HEK293 (cell line): ENCODE results near the gene SKA2.

Experiments
- CTCF ChIA-PET: fragments of 350-600 bp; formaldehyde crosslinking; extraction: SDS; loops from one replicate; lab custom pipeline; 2021; ENCODE audit warnings: antibody characterized with exemption; lab: Yijun Ruan, JAX
- POLR2A ChIA-PET: fragments of 300-600 bp; formaldehyde crosslinking; extraction: SDS; loops from one replicate; lab custom pipeline; 2020; ENCODE audit warnings: antibody characterized with exemption, inconsistent platforms; lab: Yijun Ruan, JAX
- H3K27ac ChIP-seq: fragments of 200-500 bp; sonication (Bioruptor generic); 2 replicates; pipeline ENCODE4 v1.5.1; 2014; ENCODE audit warnings: low read depth, low read length, control low read depth, inconsistent platforms; ENCODE audit errors: extremely low read depth
- H3K36me3 ChIP-seq, 2 experiments: fragments of 200-500 bp in 1 of 2; sonication (Bioruptor generic) in 1 of 2; 1 replicate in 1 of 2; 2 replicates in 1 of 2; pipeline ENCODE4 v1.5.1; 2014 to 2017; ENCODE audit warnings: inconsistent platforms in 2 of 2, low read length in 2 of 2; ENCODE audit not compliant: control insufficient read depth in 2 of 2, insufficient read depth in 1 of 2
- H3K4me1 ChIP-seq: fragments of 200-500 bp; sonication (Bioruptor generic); 2 replicates; pipeline ENCODE4 v1.5.1; 2014; ENCODE audit warnings: mild to moderate bottlenecking, low read length, inconsistent platforms; ENCODE audit not compliant: control insufficient read depth, insufficient read depth
- H3K4me3 ChIP-seq: 2 replicates; pipeline ENCODE4 v1.5.1; 2011; ENCODE audit warnings: low read depth, mild to moderate bottlenecking, control low read depth, low read length, moderate library complexity
- H3K9me3 ChIP-seq: fragments of 200-500 bp; sonication (Bioruptor generic); 2 replicates; pipeline ENCODE4 v1.5.1; 2014; ENCODE audit warnings: low read depth, low read length, inconsistent platforms; ENCODE audit not compliant: control insufficient read depth, insufficient read depth
- HIC1 ChIP-seq: fragments of 450-650 bp; formaldehyde crosslinking; IDR thresholded peaks from 2 replicates; pipeline ENCODE4 v1.5.1; 2016; ENCODE audit warnings: missing biosample characterization, missing genetic modification characterization
- KLF16 ChIP-seq: fragments of 450-650 bp; formaldehyde crosslinking; IDR thresholded peaks from 2 replicates; pipeline ENCODE4 v1.5.1; 2017; ENCODE audit warnings: missing biosample characterization, missing genetic modification characterization
- OSR2 ChIP-seq: fragments of 450-650 bp; formaldehyde crosslinking; IDR thresholded peaks from 2 replicates; pipeline ENCODE4 v1.5.1; 2016; ENCODE audit warnings: missing biosample characterization, missing genetic modification characterization
- PATZ1 ChIP-seq: fragments of 450-650 bp; formaldehyde crosslinking; IDR thresholded peaks from 2 replicates; pipeline ENCODE4 v1.5.1; 2016; ENCODE audit warnings: missing biosample characterization, missing genetic modification characterization
- SETDB1 ChIP-seq: IDR thresholded peaks from one replicate; pipeline ENCODE4 v1.6.1; 2017; ENCODE audit warnings: mild to moderate bottlenecking, low read length, moderate library complexity, mixed read lengths; ENCODE audit not compliant: insufficient read length
- ZBTB20 ChIP-seq: fragments of 450-650 bp; formaldehyde crosslinking; IDR thresholded peaks from 2 replicates; pipeline ENCODE4 v1.5.1; 2016; ENCODE audit warnings: missing biosample characterization, missing genetic modification characterization
- ZBTB21 ChIP-seq: fragments of 450-650 bp; formaldehyde crosslinking; IDR thresholded peaks from 2 replicates; pipeline ENCODE4 v1.5.1; 2017; ENCODE audit warnings: missing biosample characterization, missing genetic modification characterization
- ZBTB26 ChIP-seq: fragments of 450-650 bp; formaldehyde crosslinking; optimal IDR thresholded peaks from 2 replicates; pipeline ENCODE3; 2016; ENCODE audit warnings: missing biosample characterization, mild to moderate bottlenecking, missing genetic modification characterization
- ZBTB44 ChIP-seq: fragments of 450-650 bp; IDR thresholded peaks from 2 replicates; pipeline ENCODE4 v1.5.1; 2018; ENCODE audit warnings: missing biosample characterization, mild to moderate bottlenecking, missing genetic modification characterization
- ZBTB7A ChIP-seq: fragments of 450-650 bp; formaldehyde crosslinking; IDR thresholded peaks from 2 replicates; pipeline ENCODE4 v1.5.1; 2016; ENCODE audit warnings: low read depth, missing biosample characterization, missing genetic modification characterization
- ZIC2 ChIP-seq: fragments of 450-650 bp; formaldehyde crosslinking; IDR thresholded peaks from 2 replicates; pipeline ENCODE4 v1.5.1; 2016; ENCODE audit warnings: missing biosample characterization, missing genetic modification characterization
- ZNF146 ChIP-seq: fragments of 450-650 bp; formaldehyde crosslinking; IDR thresholded peaks from 2 replicates; pipeline ENCODE4 v1.5.1; 2016; ENCODE audit warnings: missing biosample characterization, missing genetic modification characterization
- ZNF302 ChIP-seq: fragments of 450-650 bp; formaldehyde crosslinking; IDR thresholded peaks from 2 replicates; pipeline ENCODE4 v1.5.1; 2016; ENCODE audit warnings: missing biosample characterization, missing genetic modification characterization, low read depth
- ZNF324 ChIP-seq: fragments of 450-650 bp; formaldehyde crosslinking; IDR thresholded peaks from 2 replicates; pipeline ENCODE4 v1.5.1; 2016; ENCODE audit warnings: missing biosample characterization, missing genetic modification characterization
- ZNF501 ChIP-seq: fragments of 450-650 bp; formaldehyde crosslinking; IDR thresholded peaks from 2 replicates; pipeline ENCODE4 v1.5.1; 2016; ENCODE audit warnings: missing biosample characterization, missing genetic modification characterization
- ZNF510 ChIP-seq: fragments of 450-650 bp; formaldehyde crosslinking; IDR thresholded peaks from 2 replicates; pipeline ENCODE4 v1.5.1; 2018; ENCODE audit warnings: mild to moderate bottlenecking, missing genetic modification characterization, missing biosample characterization; ENCODE audit not compliant: insufficient replicate concordance
- ZNF555 ChIP-seq: fragments of 450-650 bp; formaldehyde crosslinking; conservative IDR thresholded peaks from 2 replicates; pipeline ENCODE4 v1.5.1; 2017; ENCODE audit warnings: missing biosample characterization, mild to moderate bottlenecking, missing genetic modification characterization, inconsistent platforms
- ZNF571 ChIP-seq: fragments of 450-650 bp; formaldehyde crosslinking; IDR thresholded peaks from 2 replicates; pipeline ENCODE4 v1.5.0; 2017; ENCODE audit warnings: missing biosample characterization, missing genetic modification characterization
- ZNF600 ChIP-seq: fragments of 450-650 bp; formaldehyde crosslinking; IDR thresholded peaks from 2 replicates; pipeline ENCODE4 v1.5.1; 2016; ENCODE audit warnings: missing biosample characterization, missing genetic modification characterization
- ZXDB ChIP-seq: fragments of 450-650 bp; formaldehyde crosslinking; IDR thresholded peaks from 2 replicates; pipeline ENCODE4 v1.5.1; 2016; ENCODE audit warnings: missing biosample characterization, missing genetic modification characterization
- TF ChIP-seq, protein P1 (sequence below): fragments of 450-650 bp; formaldehyde crosslinking; IDR thresholded peaks from 2 replicates; pipeline ENCODE4 v1.5.1; 2017; ENCODE audit warnings: missing biosample characterization, mild to moderate bottlenecking, missing genetic modification characterization, moderate library complexity
- TF ChIP-seq, protein P2 (sequence below): fragments of 450-650 bp; formaldehyde crosslinking; IDR thresholded peaks from 2 replicates; pipeline ENCODE4 v1.5.1; 2016; ENCODE audit warnings: missing biosample characterization, missing genetic modification characterization
- TF ChIP-seq, protein P3 (sequence below): fragments of 450-650 bp; formaldehyde crosslinking; IDR thresholded peaks from 2 replicates; pipeline ENCODE4 v1.5.1; 2016; ENCODE audit warnings: missing biosample characterization, missing genetic modification characterization

SKA2 gene

GRCh38 chr17:59107306-59107670 lies 47.7 kb downstream of the SKA2 start (continued):
- no peak for TF ChIP-seq HIC1 (tag by site-specific recombination)
- 0 out of 2 replicates have a peak, but pooled peaks have one; percentile 1 for TF ChIP-seq ZBTB20 (tag by site-specific recombination)
- TF ChIP-seq ZNF510 (tag by site-specific recombination) = no peak

GRCh38 chr17:59106463-59107305 lies 48.3 kb downstream of the SKA2 start, which contains the start of gene TRIM37:
Gene TRIM37 (minus strand): TSS chr17:59106880. CDS start chr17:59106461, 419 bp downstream.
- Histone ChIP-seq H3K27ac (peak within 1 kb of the TSS; percentile 89), H3K36me3 (peaks cover 25 to 31% of the 10 kb centered on the region in 2 experiments), H3K4me1 (no peaks in the 10 kb centered on the region), H3K9me3 (no peaks in the 10 kb centered on the region), H3K4me3 (peak within 1 kb of the TSS; percentile 83)
- ChIA-PET POLR2A (interaction anchor here (0.5 to 4.6 kb wide), 17 partner anchors 12 to 690 kb away, joined by 3 to 68 read pairs (median 4); partner anchors contain the start of genes GDPD1, PRR11, SKA2 and SMG8), CTCF (interaction anchor here (0.7 to 1.3 kb wide), 4 partner anchors 11 to 587 kb away, joined by 3 to 6 read pairs (median 5); no protein-coding TSS in a partner anchor)
- TF ChIP-seq ZNF501 (tag by site-specific recombination) (peak; percentile 42), ZNF146 (tag by site-specific recombination) (no peak; the same call in 1 of the 2 replicates), ZNF324 (peak; percentile 29; the same call in 1 of the 2 replicates), ZBTB7A (tag by site-specific recombination) (peak; percentile 63), ZNF302 (tag by site-specific recombination) (no peak), ZBTB44 (tag by site-specific recombination) (0 out of 2 replicates have a peak, but pooled peaks have one; percentile 5), ZNF600 (tag by site-specific recombination) (peak; percentile 80), ZNF555 (tag by site-specific recombination) (no peak), PATZ1 (tag by site-specific recombination) (peak; percentile 93), ZXDB (peak; percentile 68), ZIC2 (tag by site-specific recombination) (peak; percentile 33), SETDB1 (peak; percentile 9), ZBTB21 (tag by site-specific recombination) (0 out of 2 replicates have a peak, but pooled peaks have one; percentile 27), ZNF571 (tag by site-specific recombination) (no peak), OSR2 (tag by site-specific recombination) (peak; percentile 53; the same call in 1 of the 2 replicates), KLF16 (tag by site-specific recombination) (peak; percentile 97), ZBTB26 (tag by site-specific recombination) (peak; percentile 98)
- TF ChIP-seq, protein P1, sequence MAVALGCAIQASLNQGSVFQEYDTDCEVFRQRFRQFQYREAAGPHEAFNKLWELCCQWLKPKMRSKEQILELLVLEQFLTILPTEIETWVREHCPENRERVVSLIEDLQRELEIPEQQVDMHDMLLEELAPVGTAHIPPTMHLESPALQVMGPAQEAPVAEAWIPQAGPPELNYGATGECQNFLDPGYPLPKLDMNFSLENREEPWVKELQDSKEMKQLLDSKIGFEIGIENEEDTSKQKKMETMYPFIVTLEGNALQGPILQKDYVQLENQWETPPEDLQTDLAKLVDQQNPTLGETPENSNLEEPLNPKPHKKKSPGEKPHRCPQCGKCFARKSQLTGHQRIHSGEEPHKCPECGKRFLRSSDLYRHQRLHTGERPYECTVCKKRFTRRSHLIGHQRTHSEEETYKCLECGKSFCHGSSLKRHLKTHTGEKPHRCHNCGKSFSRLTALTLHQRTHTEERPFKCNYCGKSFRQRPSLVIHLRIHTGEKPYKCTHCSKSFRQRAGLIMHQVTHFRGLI (tag by site-specific recombination) = 0 out of 2 replicates have a peak, but pooled peaks have one; percentile 55
- TF ChIP-seq, protein P2, sequence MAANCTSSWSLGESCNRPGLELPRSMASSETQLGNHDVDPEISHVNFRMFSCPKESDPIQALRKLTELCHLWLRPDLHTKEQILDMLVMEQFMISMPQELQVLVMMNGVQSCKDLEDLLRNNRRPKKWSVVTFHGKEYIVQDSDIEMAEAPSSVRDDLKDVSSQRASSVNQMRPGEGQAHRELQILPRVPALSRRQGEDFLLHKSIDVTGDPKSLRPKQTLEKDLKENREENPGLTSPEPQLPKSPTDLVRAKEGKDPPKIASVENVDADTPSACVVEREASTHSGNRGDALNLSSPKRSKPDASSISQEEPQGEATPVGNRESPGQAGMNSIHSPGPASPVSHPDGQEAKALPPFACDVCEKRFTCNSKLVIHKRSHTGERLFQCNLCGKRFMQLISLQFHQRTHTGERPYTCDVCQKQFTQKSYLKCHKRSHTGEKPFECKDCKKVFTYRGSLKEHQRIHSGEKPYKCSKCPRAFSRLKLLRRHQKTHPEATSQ (tag by site-specific recombination) = 0 out of 2 replicates have a peak, but pooled peaks have one; percentile 13
- TF ChIP-seq, protein P3, sequence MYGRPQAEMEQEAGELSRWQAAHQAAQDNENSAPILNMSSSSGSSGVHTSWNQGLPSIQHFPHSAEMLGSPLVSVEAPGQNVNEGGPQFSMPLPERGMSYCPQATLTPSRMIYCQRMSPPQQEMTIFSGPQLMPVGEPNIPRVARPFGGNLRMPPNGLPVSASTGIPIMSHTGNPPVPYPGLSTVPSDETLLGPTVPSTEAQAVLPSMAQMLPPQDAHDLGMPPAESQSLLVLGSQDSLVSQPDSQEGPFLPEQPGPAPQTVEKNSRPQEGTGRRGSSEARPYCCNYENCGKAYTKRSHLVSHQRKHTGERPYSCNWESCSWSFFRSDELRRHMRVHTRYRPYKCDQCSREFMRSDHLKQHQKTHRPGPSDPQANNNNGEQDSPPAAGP = peak; percentile 70
